ENCODE data around the gene AMZ1. TPM values are rescaled to one million over a fixed set of nuclear protein-coding genes. Genes with fewer than 3 reads are reported as not detected.

Gene AMZ1
- total RNA-seq, 4 donors from 2014 or later: 0.17 TPM; not detected in 3

DNA sequence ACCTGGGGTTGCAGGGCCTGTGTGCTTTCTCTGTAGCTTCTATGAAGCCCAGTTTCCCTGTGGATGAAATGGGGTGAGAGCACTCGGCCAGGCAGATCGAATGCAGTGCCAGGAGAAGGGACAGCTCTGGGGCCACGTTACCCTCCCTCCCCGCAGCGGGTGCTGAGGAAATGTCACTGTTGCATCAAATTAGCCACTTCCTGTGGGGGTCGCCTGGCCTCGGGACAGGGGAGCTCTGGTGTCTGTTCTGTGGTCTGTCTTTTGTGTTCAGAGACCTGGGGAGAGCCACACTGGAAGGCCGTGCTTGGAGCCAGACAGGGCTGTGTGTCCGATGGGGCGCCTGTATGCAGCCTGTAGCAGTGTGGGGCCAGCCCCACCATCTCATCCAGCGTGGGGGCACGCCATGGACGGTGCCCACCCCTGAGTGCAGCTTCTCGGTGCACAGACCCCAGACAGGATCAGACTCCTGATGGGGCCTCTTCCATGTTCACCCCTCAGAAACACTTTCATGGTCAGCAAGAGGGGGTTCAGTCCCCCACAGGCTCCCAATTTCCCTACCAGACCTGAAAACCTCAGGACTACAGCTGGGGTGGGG is 42.6 kb upstream of the AMZ1 start:
- no peak for DNase-seq (ENCODE audit: low spot score in 2 of 2)
- no peak for TF ChIP-seq POLR2A (IDR thresholded peaks at IDR 0.05)
- TF ChIP-seq POLR2AphosphoS5 (IDR thresholded peaks at IDR 0.05): no peak
- TF ChIP-seq, protein P1, sequence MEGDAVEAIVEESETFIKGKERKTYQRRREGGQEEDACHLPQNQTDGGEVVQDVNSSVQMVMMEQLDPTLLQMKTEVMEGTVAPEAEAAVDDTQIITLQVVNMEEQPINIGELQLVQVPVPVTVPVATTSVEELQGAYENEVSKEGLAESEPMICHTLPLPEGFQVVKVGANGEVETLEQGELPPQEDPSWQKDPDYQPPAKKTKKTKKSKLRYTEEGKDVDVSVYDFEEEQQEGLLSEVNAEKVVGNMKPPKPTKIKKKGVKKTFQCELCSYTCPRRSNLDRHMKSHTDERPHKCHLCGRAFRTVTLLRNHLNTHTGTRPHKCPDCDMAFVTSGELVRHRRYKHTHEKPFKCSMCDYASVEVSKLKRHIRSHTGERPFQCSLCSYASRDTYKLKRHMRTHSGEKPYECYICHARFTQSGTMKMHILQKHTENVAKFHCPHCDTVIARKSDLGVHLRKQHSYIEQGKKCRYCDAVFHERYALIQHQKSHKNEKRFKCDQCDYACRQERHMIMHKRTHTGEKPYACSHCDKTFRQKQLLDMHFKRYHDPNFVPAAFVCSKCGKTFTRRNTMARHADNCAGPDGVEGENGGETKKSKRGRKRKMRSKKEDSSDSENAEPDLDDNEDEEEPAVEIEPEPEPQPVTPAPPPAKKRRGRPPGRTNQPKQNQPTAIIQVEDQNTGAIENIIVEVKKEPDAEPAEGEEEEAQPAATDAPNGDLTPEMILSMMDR (IDR thresholded peaks at IDR 0.05): no peak
- TF ChIP-seq EP300 (IDR thresholded peaks at IDR 0.05): no peak
- Histone ChIP-seq H3K9me3 (no peaks in the 10 kb centered on the region), H3K27ac (no peak overlapping the region), H3K36me3 (peaks cover 28% of the 10 kb centered on the region), H3K4me1 (peaks cover 35% of the 10 kb centered on the region), H3K4me3 (no peak overlapping the region), H3K27me3 (no peaks in the 10 kb centered on the region)
- WGBS: 91% methylated on average over 6 of the region's 14 CpGs

DNA sequence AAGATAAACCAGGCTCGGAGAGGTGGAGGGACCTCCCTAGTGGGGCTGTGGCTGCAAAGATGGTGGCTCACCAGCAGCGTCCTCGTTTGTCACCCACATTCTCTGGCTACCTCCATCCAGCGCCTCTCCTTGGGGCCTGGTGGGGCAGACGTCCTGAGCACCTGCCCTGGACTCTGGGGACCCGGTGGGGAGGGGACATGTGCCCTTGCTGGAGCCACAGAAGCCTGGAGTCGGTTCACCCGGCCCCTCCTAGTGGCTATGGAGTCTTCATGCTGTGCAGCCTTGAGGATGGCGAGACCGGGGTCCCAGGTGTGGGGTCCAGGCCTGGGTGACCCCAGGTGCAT is 41.7 kb upstream of the AMZ1 start:
- Histone ChIP-seq H3K27ac (no peak overlapping the region), H3K27me3 (no peaks in the 10 kb centered on the region), H3K4me1 (peaks cover 26% of the 10 kb centered on the region), H3K4me3 (no peak overlapping the region), H3K36me3 (peaks cover 31% of the 10 kb centered on the region), H3K9me3 (no peaks in the 10 kb centered on the region)
- no peak for TF ChIP-seq POLR2AphosphoS5 (IDR thresholded peaks at IDR 0.05)
- TF ChIP-seq EP300 (IDR thresholded peaks at IDR 0.05): no peak
- no CpG with 5 or more reads among the region's 10 CpGs for WGBS
- DNase-seq (ENCODE audit: low spot score in 2 of 2): no peak

DNA sequence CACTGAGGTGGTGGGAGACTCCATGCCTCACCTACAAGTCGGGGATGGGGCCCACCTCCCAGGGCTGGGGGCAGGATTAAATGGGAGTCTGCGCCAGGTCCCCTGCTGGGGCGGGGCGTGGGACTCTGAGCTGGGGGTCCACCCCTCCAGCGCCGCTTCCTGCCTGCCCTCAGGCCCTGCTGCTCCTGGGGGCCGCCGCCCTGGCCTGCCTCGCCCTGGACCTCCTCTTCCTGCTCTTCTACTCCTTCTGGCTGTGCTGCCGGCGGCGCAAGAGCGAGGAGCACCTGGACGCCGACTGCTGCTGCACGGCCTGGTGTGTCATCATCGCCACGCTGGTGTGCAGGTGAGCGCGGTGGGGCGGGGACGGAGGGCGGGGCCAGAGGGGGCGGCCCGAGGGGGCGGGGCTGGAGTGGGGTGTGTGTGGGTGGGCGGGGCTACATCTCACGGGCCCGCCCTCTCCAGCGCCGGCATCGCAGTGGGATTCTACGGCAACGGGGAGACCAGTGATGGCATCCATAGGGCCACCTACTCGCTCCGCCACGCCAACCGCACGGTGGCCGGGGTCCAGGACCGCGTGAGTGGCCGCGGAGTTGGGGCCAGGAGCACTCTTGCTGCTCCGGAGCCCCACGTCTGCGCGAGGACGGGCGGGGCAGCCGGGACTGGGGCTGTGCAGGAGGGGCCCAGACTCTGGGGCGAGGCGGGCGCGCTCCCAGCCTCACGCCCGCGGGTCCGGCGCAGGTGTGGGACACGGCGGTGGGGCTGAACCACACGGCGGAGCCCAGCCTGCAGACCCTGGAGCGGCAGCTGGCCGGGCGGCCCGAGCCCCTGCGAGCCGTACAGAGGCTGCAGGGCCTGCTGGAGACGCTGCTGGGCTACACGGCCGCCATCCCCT is 41.1 kb upstream of the AMZ1 start:
- Histone ChIP-seq H3K4me3 (no peak overlapping the region), H3K4me1 (peaks cover 20% of the 10 kb centered on the region), H3K27ac (no peak overlapping the region), H3K36me3 (peaks cover 36% of the 10 kb centered on the region), H3K9me3 (no peaks in the 10 kb centered on the region), H3K27me3 (no peaks in the 10 kb centered on the region)
- TF ChIP-seq EP300 (IDR thresholded peaks at IDR 0.05) (no peak), POLR2AphosphoS5 (IDR thresholded peaks at IDR 0.05) (no peak), POLR2A (IDR thresholded peaks at IDR 0.05) (no peak)
- TF ChIP-seq, protein P1 (IDR thresholded peaks at IDR 0.05): no peak
- DNase-seq (ENCODE audit: low spot score in 2 of 2): no peak
- WGBS: 83% methylated on average over 24 of the region's 73 CpGs

- Histone ChIP-seq H3K27ac (no peak overlapping the region), H3K4me1 (peaks cover 17% of the 10 kb centered on the region), H3K27me3 (no peaks in the 10 kb centered on the region), H3K36me3 (peaks cover 44% of the 10 kb centered on the region), H3K4me3 (no peak overlapping the region), H3K9me3 (no peaks in the 10 kb centered on the region)
- no peak for DNase-seq (ENCODE audit: low spot score in 2 of 2)
- TF ChIP-seq POLR2AphosphoS5 (IDR thresholded peaks at IDR 0.05) (no peak), POLR2A (IDR thresholded peaks at IDR 0.05) (no peak), EP300 (IDR thresholded peaks at IDR 0.05) (no peak)
- TF ChIP-seq, protein P1 (IDR thresholded peaks at IDR 0.05): no peak
- WGBS: 75% methylated on average over 8 of the region's 15 CpGs
These were observed 40.3 kb upstream of the AMZ1 start for GRCh38 chr7:2647594-2648172.

DNA sequence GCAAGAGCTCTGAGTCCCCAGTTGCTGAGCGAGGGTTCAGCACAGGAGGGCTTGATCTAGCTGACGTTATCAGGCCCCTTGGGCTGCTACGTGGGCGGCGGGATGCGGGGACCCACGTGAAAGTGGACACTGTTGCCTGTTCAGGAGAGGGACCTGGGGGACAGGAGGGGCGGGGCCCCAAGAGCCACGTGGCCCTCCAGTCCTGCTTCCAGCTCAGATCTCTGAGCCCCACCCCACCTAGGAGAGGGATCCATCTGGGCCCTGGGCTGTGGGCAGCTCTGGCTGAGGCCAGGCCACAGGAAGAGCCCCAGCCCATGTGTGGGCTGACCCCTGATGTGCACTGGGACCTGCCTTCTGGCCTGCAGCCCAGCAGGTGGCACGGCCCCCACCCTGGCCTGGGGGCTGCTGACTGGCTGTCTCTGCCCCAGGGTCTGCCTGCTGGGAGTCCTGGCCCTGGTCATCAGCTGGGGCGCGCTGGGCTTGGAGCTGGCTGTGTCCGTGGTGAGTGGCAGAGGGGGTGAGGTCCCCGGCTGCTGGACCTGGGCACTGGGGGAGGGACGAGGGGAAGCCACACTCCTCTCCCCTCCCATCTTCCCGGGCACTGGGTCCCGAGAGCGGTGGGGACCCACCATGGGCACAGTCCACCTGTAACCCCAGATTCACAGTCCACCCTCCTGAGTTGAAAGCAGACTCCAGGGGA is 38.7 kb upstream of the AMZ1 start:
- H3K4me1 ChIP-seq: peaks cover 14% of the 10 kb centered on the region
- DNase-seq (ENCODE audit: low spot score in 2 of 2): no peak
- no peak overlapping the region for H3K4me3 ChIP-seq
- H3K27ac ChIP-seq: no peak overlapping the region
- TF ChIP-seq EP300 (IDR thresholded peaks at IDR 0.05) (no peak), POLR2A (IDR thresholded peaks at IDR 0.05) (no peak), POLR2AphosphoS5 (IDR thresholded peaks at IDR 0.05) (no peak)
- TF ChIP-seq, protein P1 (IDR thresholded peaks at IDR 0.05): no peak
- no peaks in the 10 kb centered on the region for H3K27me3 ChIP-seq
- no peaks in the 10 kb centered on the region for H3K9me3 ChIP-seq
- peaks cover 50% of the 10 kb centered on the region for H3K36me3 ChIP-seq
- 91% methylated on average over 8 of the region's 18 CpGs for WGBS
